T1000 (cell line): ENCODE measurements around the gene RNASEL.
"Not testable (repeated sequence)": the region's sequence is repeated elsewhere in the genome, so short reads cannot be mapped to it uniquely, and the experiment has no call there.

Experiments used
- DNase-seq: peaks from one replicate; lab custom pipeline; 2025; ENCODE audit warnings: mixed read lengths; lab: John Stamatoyannopoulos, UW

The RNASEL gene

DNA sequence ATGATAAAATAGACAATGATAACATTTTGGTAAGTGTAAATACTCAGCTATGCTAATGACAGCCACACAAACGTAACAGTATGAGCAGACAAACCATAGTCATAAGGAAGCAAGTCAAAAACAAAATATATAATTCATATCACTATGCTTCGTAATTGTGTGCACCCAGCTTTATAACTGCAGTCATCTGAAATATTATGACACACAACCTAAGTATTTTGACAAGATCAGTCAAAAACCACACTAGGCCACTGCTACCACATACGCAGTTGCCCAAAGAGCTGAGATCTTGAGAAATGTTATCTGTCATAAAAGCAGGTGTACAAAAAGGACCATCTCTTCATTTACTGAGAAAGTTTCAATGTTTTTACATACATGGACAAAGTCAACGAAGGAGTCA is 26.0 kb downstream of the RNASEL start:
- DNase-seq: no peak

DNA sequence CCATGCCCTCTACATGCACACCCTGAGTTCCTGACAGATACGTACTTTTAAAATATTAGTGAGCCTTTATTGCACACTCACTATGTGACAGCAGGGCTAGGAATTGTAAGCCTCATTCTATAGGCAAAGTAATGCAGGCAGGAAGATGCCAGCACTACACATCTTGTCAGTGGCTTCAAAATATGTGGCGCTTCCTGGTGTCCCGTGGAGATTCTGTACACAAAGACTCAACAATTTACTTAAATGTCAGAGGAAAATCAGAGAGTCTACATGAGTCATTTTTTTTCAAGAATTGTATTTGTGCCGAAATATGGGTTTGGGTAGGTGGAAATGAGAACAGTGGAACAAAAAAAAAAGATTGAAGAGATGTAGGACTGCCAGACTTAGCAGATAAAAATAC is 27.6 kb downstream of the RNASEL start:
- no peak for DNase-seq

- DNase-seq: no peak
Observed at GRCh38 chr1:182560392-182560984, 28.6 kb downstream of the RNASEL start.

GRCh38 chr1:182556279-182556678 is 32.8 kb downstream of the RNASEL start:
- DNase-seq: no peak

- DNase-seq: no peak
Observed at GRCh38 chr1:182555493-182555892, 33.6 kb downstream of the RNASEL start.

DNA sequence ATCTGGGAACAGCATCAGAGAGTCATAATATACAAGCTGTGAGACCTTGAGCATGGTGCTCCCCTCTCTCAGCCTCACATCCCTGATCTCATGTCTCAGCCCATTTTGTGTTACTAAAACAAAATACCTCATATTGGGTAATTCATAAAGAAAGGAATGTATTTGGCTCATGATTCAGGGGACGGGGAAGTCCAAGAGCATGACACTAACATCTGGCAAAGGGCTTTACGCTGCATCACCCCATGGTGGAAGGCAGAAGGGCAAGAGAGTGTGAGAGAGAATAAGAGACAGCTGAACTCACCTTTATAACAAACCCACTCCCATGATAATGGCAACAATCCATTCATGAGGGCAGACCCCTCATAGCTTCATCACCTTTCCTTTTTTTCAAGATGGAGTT is 36.5 kb downstream of the RNASEL start:
- no peak for DNase-seq

- DNase-seq: no peak
Observed at GRCh38 chr1:182549811-182550210, 39.2 kb downstream of the RNASEL start.

- no peak for DNase-seq
Observed at GRCh38 chr1:182549346-182549745, 39.7 kb downstream of the RNASEL start.

DNA sequence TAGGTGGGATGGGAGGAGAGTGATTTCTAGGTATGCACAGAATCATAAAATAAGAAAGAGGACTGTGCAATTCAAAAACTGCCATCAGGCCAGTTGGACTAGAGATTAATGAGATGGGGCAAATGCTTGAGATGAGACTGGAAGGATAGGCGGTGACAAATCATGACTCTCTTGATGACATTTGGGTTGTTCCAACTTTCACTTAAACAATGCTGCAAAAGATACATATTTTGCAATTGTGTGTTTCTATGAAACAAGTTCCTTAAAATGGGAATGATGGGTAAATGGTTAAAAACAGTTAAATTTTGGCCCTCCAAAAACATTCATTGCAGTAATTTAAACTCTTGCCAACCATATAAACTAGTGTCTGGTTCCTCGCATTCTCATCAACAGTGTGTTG is 55.2 kb downstream of the RNASEL start:
- no peak for DNase-seq

- not testable (repeated sequence) for DNase-seq
Observed at GRCh38 chr1:182528206-182528605, 60.9 kb downstream of the RNASEL start.

- DNase-seq: no peak
Observed at GRCh38 chr1:182527680-182528079, 61.4 kb downstream of the RNASEL start.

DNA sequence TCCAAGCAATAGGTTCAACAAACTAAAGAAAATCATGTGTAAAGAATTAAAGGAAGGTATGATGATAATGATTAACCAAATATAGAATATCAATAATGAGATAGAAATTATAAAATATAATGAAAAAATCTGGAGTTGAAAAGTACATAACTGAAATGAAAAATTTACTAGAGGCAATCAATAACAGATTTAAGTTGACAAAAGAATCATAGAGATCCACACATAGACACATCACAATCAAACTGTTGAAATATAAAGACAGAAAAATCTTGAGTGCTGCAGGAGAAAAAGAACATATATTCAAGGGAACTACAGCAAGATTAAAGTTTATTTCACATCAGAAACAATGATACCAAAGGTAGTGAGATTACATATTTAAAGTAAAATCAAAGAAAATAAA is 63.7 kb downstream of the RNASEL start:
- no peak for DNase-seq
